CD14-positive monocyte (primary cell): ENCODE measurements around the gene PLEKHM2. TPM values are rescaled to one million over a fixed set of nuclear protein-coding genes. Genes with fewer than 3 reads are reported as not detected.

Experiments used
- DNase-seq, 3 donors: peaks; one replicate each; pipeline ENCODE4 v3.0.0-alpha.2; 2011 to 2022
- H2AFZ ChIP-seq: 2 replicates; pipeline ENCODE4 v1.6.0; 2012; ENCODE audit warnings: mild to moderate bottlenecking, low read depth, low read length, inconsistent platforms; ENCODE audit not compliant: insufficient read depth, poor library complexity, severe bottlenecking
- H3K27ac ChIP-seq, 2 donors: 1 replicate in 1 of 2; 2 replicates in 1 of 2; pipeline ENCODE4 v1.5.1; 2012 to 2013; ENCODE audit warnings: low read length in 2 of 2, control low read depth in 1 of 2, inconsistent platforms in 1 of 2, low read depth in 1 of 2, mild to moderate bottlenecking in 1 of 2
- H3K27me3 ChIP-seq, 2 donors: one replicate each; pipeline versions ENCODE4 v1.6.0 to v1.6.1; 2011 to 2013; ENCODE audit warnings: low read length in 2 of 2; ENCODE audit not compliant: control insufficient read depth in 2 of 2, insufficient read depth in 2 of 2
- H3K36me3 ChIP-seq, 2 donors: replicated peaks in 1 of 2; 1 replicate in 1 of 2; 2 replicates in 1 of 2; pipeline versions ENCODE4 v1.5.1 to v1.6.1; 2012 to 2013; ENCODE audit warnings: low read length in 2 of 2, control low read depth in 1 of 2, inconsistent platforms in 1 of 2, mild to moderate bottlenecking in 1 of 2; ENCODE audit not compliant: insufficient read depth in 2 of 2, control insufficient read depth in 1 of 2
- H3K4me1 ChIP-seq, 2 donors: 1 replicate in 1 of 2; 2 replicates in 1 of 2; pipeline versions ENCODE4 v1.5.1 to v1.6.1; 2012 to 2013; ENCODE audit warnings: low read length in 2 of 2, control low read depth in 1 of 2, inconsistent platforms in 1 of 2, mild to moderate bottlenecking in 1 of 2, moderate library complexity in 1 of 2; ENCODE audit not compliant: insufficient read depth in 2 of 2, control insufficient read depth in 1 of 2
- H3K4me2 ChIP-seq: replicated peaks from 2 replicates; pipeline ENCODE3; 2012; ENCODE audit warnings: low read length, moderate library complexity, mild to moderate bottlenecking; ENCODE audit not compliant: poor library complexity, severe bottlenecking; ENCODE audit errors: extremely low read depth
- H3K4me3 ChIP-seq, 3 experiments: fragments of 200-600 bp in 1 of 3; sonication (generic) in 1 of 3; replicated peaks in 1 of 3; 1 replicate in 2 of 3; 2 replicates in 1 of 3; pipeline ENCODE4 v1.5.1; 2011 to 2013; ENCODE audit warnings: low read length in 3 of 3, mild to moderate bottlenecking in 3 of 3, control low read depth in 2 of 3, low read depth in 2 of 3, inconsistent platforms in 1 of 3, moderate library complexity in 1 of 3
- H3K79me2 ChIP-seq: 2 replicates; pipeline ENCODE4 v1.6.0; 2012; ENCODE audit warnings: mild to moderate bottlenecking, control low read depth, inconsistent platforms, low read length, moderate library complexity; ENCODE audit not compliant: insufficient read depth
- H3K9ac ChIP-seq: 2 replicates; pipeline ENCODE4 v1.6.0; 2017; ENCODE audit warnings: low read length, mild to moderate bottlenecking; ENCODE audit not compliant: insufficient read depth, poor library complexity, severe bottlenecking
- H3K9me3 ChIP-seq, 2 donors: replicated peaks in 1 of 2; 1 replicate in 1 of 2; 2 replicates in 1 of 2; pipeline versions ENCODE4 v1.5.1 to v1.6.1; 2012 to 2013; ENCODE audit warnings: low read length in 2 of 2, control low read depth in 1 of 2; ENCODE audit not compliant: control insufficient read depth in 1 of 2, insufficient read depth in 1 of 2
- H4K20me1 ChIP-seq: 2 replicates; pipeline ENCODE4 v1.6.0; 2012; ENCODE audit warnings: mild to moderate bottlenecking, low read length, control low read depth, moderate library complexity; ENCODE audit not compliant: insufficient read depth
- H3K27ac Mint-ChIP-seq, 7 donors: one replicate each; pipeline ENCODE4 v1.8.0; 2020; ENCODE audit warnings: mild to moderate bottlenecking in 7 of 7, mixed read lengths in 7 of 7, moderate library complexity in 6 of 7, inconsistent platforms in 2 of 7
- H3K27me3 Mint-ChIP-seq, 3 donors: one replicate each; pipeline ENCODE4 v1.8.0; 2021 to 2022; ENCODE audit warnings: low read depth in 3 of 3, mild to moderate bottlenecking in 3 of 3, mixed read lengths in 3 of 3, moderate library complexity in 3 of 3, inconsistent platforms in 1 of 3
- H3K36me3 Mint-ChIP-seq, 2 donors: one replicate each; pipeline ENCODE4 v1.8.0; 2020; ENCODE audit warnings: mixed read lengths in 2 of 2, inconsistent platforms in 1 of 2, mild to moderate bottlenecking in 1 of 2
- H3K4me1 Mint-ChIP-seq: one replicate; pipeline ENCODE4 v1.8.0; 2020; ENCODE audit warnings: mild to moderate bottlenecking, mixed read lengths
- H3K4me3 Mint-ChIP-seq, 2 donors: one replicate each; pipeline ENCODE4 v1.8.0; 2020; ENCODE audit warnings: mild to moderate bottlenecking in 2 of 2, mixed read lengths in 2 of 2, moderate library complexity in 1 of 2
- H3K9me3 Mint-ChIP-seq, 7 donors: one replicate each; pipeline ENCODE4 v1.8.0; 2020 to 2022; ENCODE audit warnings: mixed read lengths in 7 of 7, mild to moderate bottlenecking in 6 of 7, moderate library complexity in 6 of 7, inconsistent platforms in 2 of 7
- WGBS: methylation state at CpG from one replicate; pipeline ENCODE4 v1.1.5; 2013; ENCODE audit warnings: missing lambda C conversion rate; ENCODE audit not compliant: insufficient coverage; 5-methylcytosine and 5-hydroxymethylcytosine counted together
- intact Hi-C, 2 donors: fragments of 100-400 bp; cut with micrococcal nuclease; formaldehyde crosslinking; loops; one replicate each; pipeline versions ENCODE4 v1.15.0 to v1.15.1; 2023
- polyA plus RNA-seq, 3 donors: library from polyadenylated mRNA; depleted of rRNA in 1 of 3; unstranded in 2 of 3; stranded (reverse) in 1 of 3; fragments of 300-500 nt in 2 of 3; fragments of >200 nt in 1 of 3; fragmentation: Illumina TruSeq in 2 of 3; gene quantifications; 1 replicate in 2 of 3; 2 replicates in 1 of 3; pipeline ENCODE4 v1.2.3, GENCODE V29; 2012 to 2021
- TF ChIP-seq, protein P1 (sequence below): fragments of 200-600 bp; IDR thresholded peaks from one replicate; pipeline ENCODE4 v1.8.0; 2022; ENCODE audit warnings: antibody characterized with exemption, mild to moderate bottlenecking

PLEKHM2 gene
- polyA plus RNA-seq, 3 donors = 4.0 to 79.3 (median 5.8) TPM

DNA sequence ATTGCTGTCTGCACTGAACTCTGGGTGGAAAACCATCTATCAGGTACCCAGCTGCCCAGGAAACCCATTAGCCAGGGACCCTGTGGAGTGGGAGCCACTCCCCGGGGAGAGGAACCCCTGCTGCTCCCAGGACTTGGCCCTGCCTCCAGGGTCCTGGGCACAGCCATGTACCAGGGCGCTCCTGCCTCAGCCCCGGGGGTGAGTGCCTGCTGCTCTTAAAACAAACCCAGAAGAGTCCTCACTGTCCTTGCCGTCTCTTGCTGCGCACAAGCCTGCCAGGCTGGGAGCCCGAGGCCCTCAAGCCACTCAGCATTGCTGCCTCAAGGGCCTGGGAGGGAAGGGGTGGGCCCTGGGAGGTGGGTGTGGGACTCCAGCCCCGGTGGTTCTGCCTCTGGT is 48.6 kb downstream of the PLEKHM2 start:
- Histone ChIP-seq H3K79me2 (no peaks in the 10 kb centered on the region), H3K4me2 (no peak overlapping the region), H3K4me3 (no peak overlapping the region), H3K9me3 (no peaks in the 10 kb centered on the region), H3K36me3 (peaks cover 71 to 76% of the 10 kb centered on the region in 2 donors), H3K27me3 (no peaks in the 10 kb centered on the region), H3K27ac (no peak overlapping the region), H4K20me1 (peaks cover 17% of the 10 kb centered on the region), H3K4me1 (no peaks in the 10 kb centered on the region), H3K9ac (no peak overlapping the region), H2AFZ (no peak overlapping the region)
- Mint-ChIP-seq H3K27ac (peak overlapping the region in 3 of 7 donors; percentile 2 to 36 (median 27)), H3K4me1 (no peaks in the 10 kb centered on the region), H3K9me3 (no peaks in the 10 kb centered on the region), H3K27me3 (peaks cover 0 to 3% (median 0%) of the 10 kb centered on the region in 3 donors), H3K36me3 (peaks cover 58 to 72% of the 10 kb centered on the region in 2 donors), H3K4me3 (no peak overlapping the region)
- intact Hi-C loops = no loop called here
- TF ChIP-seq, protein P1, sequence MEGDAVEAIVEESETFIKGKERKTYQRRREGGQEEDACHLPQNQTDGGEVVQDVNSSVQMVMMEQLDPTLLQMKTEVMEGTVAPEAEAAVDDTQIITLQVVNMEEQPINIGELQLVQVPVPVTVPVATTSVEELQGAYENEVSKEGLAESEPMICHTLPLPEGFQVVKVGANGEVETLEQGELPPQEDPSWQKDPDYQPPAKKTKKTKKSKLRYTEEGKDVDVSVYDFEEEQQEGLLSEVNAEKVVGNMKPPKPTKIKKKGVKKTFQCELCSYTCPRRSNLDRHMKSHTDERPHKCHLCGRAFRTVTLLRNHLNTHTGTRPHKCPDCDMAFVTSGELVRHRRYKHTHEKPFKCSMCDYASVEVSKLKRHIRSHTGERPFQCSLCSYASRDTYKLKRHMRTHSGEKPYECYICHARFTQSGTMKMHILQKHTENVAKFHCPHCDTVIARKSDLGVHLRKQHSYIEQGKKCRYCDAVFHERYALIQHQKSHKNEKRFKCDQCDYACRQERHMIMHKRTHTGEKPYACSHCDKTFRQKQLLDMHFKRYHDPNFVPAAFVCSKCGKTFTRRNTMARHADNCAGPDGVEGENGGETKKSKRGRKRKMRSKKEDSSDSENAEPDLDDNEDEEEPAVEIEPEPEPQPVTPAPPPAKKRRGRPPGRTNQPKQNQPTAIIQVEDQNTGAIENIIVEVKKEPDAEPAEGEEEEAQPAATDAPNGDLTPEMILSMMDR = no peak
- DNase-seq = no peak
- 99% methylated on average over 7 of the region's 7 CpGs for WGBS

DNA sequence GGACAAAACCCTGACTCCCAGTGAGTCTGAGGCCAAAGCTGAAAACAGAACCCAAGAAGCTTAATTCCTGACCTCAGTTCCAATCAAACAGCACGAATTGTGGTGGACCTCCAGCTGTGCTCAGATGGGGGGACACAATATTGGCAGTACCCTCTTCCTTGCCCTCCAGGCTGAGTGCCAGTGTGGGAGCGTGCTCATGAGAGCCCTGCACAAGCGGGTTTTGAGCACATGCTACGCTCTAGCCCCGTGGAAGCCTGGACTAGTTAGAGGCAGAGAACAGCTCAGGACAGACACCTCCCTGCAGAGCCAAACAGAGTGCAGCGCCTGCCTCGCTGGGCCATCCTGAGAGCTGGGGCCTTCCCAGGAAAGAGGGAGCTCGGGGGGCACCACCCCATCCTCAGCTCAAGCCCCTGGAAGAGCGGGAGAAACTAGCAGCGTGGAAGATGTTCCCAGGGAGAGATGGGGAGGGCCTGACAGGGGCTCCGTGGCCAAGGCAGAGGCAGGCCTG is 49.2 kb downstream of the PLEKHM2 start:
- peaks cover 52 to 67% of the 10 kb centered on the region in 2 donors for H3K36me3 Mint-ChIP-seq
- no peaks in the 10 kb centered on the region for H3K4me1 Mint-ChIP-seq
- TF ChIP-seq, protein P1 = no peak
- Histone ChIP-seq H3K4me3 (no peak overlapping the region), H4K20me1 (peaks cover 17% of the 10 kb centered on the region), H3K27me3 (no peaks in the 10 kb centered on the region), H2AFZ (no peak overlapping the region), H3K4me1 (no peaks in the 10 kb centered on the region), H3K4me2 (no peak overlapping the region), H3K36me3 (peaks cover 65 to 70% of the 10 kb centered on the region in 2 donors), H3K9ac (no peak overlapping the region), H3K27ac (no peak overlapping the region), H3K79me2 (no peaks in the 10 kb centered on the region), H3K9me3 (no peaks in the 10 kb centered on the region)
- intact Hi-C loops = no loop called here
- H3K27me3 Mint-ChIP-seq = peaks cover 0 to 3% (median 0%) of the 10 kb centered on the region in 3 donors
- 91% methylated on average over 6 of the region's 11 CpGs for WGBS
- DNase-seq = no peak
- H3K27ac Mint-ChIP-seq = peak overlapping the region in 1 of 7 donors; percentile 2
- no peak overlapping the region for H3K4me3 Mint-ChIP-seq
- H3K9me3 Mint-ChIP-seq = no peaks in the 10 kb centered on the region
